Suprapubic skin (tissue), 3 donors: ENCODE results near the gene RGL2.

Experiments used
- POLR2AphosphoS5 ChIP-seq, 3 donors: sonication (generic); formaldehyde crosslinking; IDR thresholded peaks; one replicate each; pipeline ENCODE4 v1.6.1; 2017; ENCODE audit warnings: antibody characterized with exemption in 3 of 3
- TF ChIP-seq, protein P1 (sequence below), 2 donors: fragments of 200-600 bp in 1 of 2; fragments of 450-650 bp in 1 of 2; sonication (generic) in 1 of 2; IDR thresholded peaks; one replicate each; pipeline ENCODE4 v1.5.1; 2016 to 2019; ENCODE audit warnings: antibody characterized with exemption in 2 of 2, mild to moderate bottlenecking in 1 of 2, moderate library complexity in 1 of 2

DNA sequence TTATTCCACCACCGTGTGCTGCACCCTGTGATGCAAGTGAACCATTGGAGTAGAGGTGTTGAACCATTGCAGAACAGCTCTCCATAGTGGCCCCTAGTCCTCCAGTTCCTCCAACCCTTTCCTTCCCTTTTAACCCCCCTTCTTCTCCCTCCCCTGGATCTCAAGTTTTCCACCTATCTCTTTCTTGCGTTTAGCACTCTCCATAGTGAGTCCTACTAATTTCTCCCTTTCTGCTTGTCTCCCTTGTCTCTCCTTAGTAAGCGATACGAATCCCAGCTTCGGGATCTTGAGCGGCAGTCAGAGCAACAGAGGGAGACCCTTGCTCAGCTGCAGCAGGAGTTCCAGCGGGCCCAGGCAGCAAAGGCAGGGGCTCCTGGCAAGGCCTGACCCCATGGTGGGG lies 8.3 kb downstream of the RGL2 start:
- TF ChIP-seq, protein P1, sequence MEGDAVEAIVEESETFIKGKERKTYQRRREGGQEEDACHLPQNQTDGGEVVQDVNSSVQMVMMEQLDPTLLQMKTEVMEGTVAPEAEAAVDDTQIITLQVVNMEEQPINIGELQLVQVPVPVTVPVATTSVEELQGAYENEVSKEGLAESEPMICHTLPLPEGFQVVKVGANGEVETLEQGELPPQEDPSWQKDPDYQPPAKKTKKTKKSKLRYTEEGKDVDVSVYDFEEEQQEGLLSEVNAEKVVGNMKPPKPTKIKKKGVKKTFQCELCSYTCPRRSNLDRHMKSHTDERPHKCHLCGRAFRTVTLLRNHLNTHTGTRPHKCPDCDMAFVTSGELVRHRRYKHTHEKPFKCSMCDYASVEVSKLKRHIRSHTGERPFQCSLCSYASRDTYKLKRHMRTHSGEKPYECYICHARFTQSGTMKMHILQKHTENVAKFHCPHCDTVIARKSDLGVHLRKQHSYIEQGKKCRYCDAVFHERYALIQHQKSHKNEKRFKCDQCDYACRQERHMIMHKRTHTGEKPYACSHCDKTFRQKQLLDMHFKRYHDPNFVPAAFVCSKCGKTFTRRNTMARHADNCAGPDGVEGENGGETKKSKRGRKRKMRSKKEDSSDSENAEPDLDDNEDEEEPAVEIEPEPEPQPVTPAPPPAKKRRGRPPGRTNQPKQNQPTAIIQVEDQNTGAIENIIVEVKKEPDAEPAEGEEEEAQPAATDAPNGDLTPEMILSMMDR (IDR thresholded peaks at IDR 0.05) = no peak
- TF ChIP-seq POLR2AphosphoS5 (IDR thresholded peaks at IDR 0.05) = no peak
